Right atrium auricular region (tissue), 2 donors: ENCODE measurements around the gene FOXP1. TPM values are rescaled to one million over a fixed set of nuclear protein-coding genes. Genes with fewer than 3 reads are reported as not detected.

Source experiments
- DNase-seq: peaks from one replicate; pipeline ENCODE4 v3.0.0-alpha.2; 2019; ENCODE audit warnings: low spot score
- H3K27ac ChIP-seq, 2 donors: fragments of 200-600 bp; sonication (generic); 1 replicate in 1 of 2; 2 replicates in 1 of 2; pipeline ENCODE4 v1.5.1; 2016 to 2019
- H3K27me3 ChIP-seq, 2 donors: fragments of 200-600 bp; sonication (generic); one replicate each; pipeline versions ENCODE4 v1.5.1 to v1.6.0; 2017 to 2019
- H3K36me3 ChIP-seq: fragments of 200-600 bp; sonication (generic); one replicate; pipeline ENCODE4 v1.5.1; 2016
- H3K4me1 ChIP-seq, 2 donors: fragments of 200-600 bp; sonication (generic); one replicate each; pipeline versions ENCODE4 v1.5.1 to v1.6.0; 2017 to 2019
- H3K4me3 ChIP-seq, 2 donors: fragments of 200-600 bp; sonication (generic); 1 replicate in 1 of 2; 2 replicates in 1 of 2; pipeline ENCODE4 v1.5.1; 2017 to 2019; ENCODE audit warnings: mild to moderate bottlenecking in 1 of 2, moderate library complexity in 1 of 2
- H3K9me3 ChIP-seq, 2 donors: fragments of 200-600 bp; sonication (generic); one replicate each; pipeline ENCODE4 v1.5.1; 2019
- total RNA-seq, 2 donors: library from RNA; depleted of rRNA; stranded (reverse); fragments of >200 nt; gene quantifications; one replicate each; pipeline ENCODE4 v1.1.0, GENCODE V29; 2016
- TF ChIP-seq, protein P1 (sequence below), 2 donors: fragments of 200-600 bp; sonication (generic); IDR thresholded peaks; one replicate each; pipeline ENCODE4 v1.5.1; 2019; ENCODE audit warnings: antibody characterized with exemption in 2 of 2

The FOXP1 gene
- total RNA-seq, 2 donors from 2014 or later: 39.2 to 59.0 TPM

DNA sequence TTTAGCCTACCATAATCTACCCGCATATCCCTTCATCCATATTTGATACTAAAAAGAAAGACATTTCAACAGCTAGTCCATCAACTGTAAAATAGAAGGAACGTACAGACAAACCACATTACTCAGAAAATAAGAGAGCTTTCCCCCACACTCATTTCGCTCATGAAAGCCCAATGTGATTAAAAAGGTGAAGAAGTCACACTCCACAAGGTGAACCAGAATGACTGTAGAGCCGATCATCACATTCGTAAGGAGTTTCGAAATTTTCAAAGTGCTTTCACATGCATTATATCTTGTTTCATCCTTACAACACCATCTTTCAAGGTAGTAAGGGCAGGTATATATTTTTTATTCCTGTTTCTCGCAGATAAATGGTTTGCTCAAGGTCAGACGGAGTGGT, 225.3 kb downstream of the FOXP1 start:
- TF ChIP-seq, protein P1, sequence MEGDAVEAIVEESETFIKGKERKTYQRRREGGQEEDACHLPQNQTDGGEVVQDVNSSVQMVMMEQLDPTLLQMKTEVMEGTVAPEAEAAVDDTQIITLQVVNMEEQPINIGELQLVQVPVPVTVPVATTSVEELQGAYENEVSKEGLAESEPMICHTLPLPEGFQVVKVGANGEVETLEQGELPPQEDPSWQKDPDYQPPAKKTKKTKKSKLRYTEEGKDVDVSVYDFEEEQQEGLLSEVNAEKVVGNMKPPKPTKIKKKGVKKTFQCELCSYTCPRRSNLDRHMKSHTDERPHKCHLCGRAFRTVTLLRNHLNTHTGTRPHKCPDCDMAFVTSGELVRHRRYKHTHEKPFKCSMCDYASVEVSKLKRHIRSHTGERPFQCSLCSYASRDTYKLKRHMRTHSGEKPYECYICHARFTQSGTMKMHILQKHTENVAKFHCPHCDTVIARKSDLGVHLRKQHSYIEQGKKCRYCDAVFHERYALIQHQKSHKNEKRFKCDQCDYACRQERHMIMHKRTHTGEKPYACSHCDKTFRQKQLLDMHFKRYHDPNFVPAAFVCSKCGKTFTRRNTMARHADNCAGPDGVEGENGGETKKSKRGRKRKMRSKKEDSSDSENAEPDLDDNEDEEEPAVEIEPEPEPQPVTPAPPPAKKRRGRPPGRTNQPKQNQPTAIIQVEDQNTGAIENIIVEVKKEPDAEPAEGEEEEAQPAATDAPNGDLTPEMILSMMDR (IDR thresholded peaks at IDR 0.05): no peak
- H3K9me3 ChIP-seq: no peaks in the 10 kb centered on the region
- H3K4me1 ChIP-seq: peaks cover 0 to 12% of the 10 kb centered on the region in 2 donors
- no peak overlapping the region for H3K4me3 ChIP-seq
- no peaks in the 10 kb centered on the region for H3K36me3 ChIP-seq
- DNase-seq: no peak
- H3K27ac ChIP-seq: no peak overlapping the region
- no peaks in the 10 kb centered on the region for H3K27me3 ChIP-seq

DNA sequence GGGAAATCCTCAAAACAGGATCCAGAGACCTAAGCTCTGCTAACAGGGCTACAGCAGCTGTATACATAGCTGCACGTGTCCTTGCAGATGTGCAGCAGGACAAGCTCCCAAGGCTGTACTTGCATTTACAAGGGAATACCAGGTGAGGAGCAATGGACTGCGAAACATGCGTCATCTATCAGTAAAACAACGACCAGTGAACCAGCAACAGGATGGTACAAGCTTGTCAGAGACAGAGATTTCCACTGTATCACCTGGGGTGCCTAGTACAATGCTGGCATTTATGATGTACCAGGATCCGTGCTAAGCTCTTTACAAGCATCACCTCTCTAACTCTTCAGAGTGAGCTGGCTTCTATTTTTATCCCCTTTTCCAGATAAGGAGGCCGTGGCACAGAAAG, 227.3 kb downstream of the FOXP1 start:
- Histone ChIP-seq H3K4me3 (no peak overlapping the region), H3K4me1 (peaks cover 0 to 11% of the 10 kb centered on the region in 2 donors), H3K36me3 (no peaks in the 10 kb centered on the region), H3K9me3 (no peaks in the 10 kb centered on the region), H3K27ac (no peak overlapping the region), H3K27me3 (no peaks in the 10 kb centered on the region)
- TF ChIP-seq, protein P1 (IDR thresholded peaks at IDR 0.05): no peak
- DNase-seq: no peak

DNA sequence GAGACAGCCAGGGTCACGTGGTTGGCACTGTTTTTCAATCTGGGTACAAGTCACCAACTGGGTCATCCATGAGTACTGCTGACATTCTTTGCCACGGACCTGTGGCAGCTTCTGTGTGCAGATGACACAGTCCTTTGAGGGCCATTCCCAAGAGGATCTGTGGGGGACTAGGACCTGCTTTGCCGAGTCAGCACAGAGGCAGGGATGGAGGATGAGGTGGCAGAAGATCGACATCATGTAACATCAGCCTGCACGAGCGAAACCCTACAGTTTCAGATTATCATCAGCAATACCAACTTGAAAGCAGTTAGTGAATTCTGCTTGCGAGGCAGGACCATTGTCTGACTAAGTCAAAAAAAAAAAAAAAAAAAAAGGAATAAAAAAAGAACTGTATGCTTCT, 227.7 kb downstream of the FOXP1 start:
- no peak for DNase-seq
- no peak overlapping the region for H3K4me3 ChIP-seq
- TF ChIP-seq, protein P1 (IDR thresholded peaks at IDR 0.05): no peak
- H3K9me3 ChIP-seq: no peaks in the 10 kb centered on the region
- peaks cover 0 to 7% of the 10 kb centered on the region in 2 donors for H3K4me1 ChIP-seq
- H3K27me3 ChIP-seq: no peaks in the 10 kb centered on the region
- H3K27ac ChIP-seq: no peak overlapping the region
- H3K36me3 ChIP-seq: no peaks in the 10 kb centered on the region

DNA sequence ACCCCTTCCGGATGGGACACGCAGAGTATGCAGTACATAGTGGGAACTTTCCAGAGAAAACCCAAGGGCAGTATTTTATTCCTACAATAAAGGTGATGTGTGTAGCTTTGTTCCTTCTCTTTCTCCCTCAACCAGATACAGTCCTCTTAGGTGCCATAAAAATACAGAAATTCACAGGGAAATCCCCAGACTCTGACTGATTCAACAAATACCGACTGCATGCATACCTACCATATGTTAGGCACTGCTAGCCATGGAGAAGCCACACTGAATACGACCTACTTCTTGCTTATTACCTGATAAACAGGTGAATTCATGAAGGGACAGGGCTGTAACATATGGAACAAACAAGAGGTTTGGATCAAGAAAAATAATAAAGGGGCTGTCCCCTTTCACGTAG, 228.5 kb downstream of the FOXP1 start:
- no peaks in the 10 kb centered on the region for H3K27me3 ChIP-seq
- no peaks in the 10 kb centered on the region for H3K36me3 ChIP-seq
- H3K4me1 ChIP-seq: peaks cover 0 to 6% of the 10 kb centered on the region in 2 donors
- no peak overlapping the region for H3K27ac ChIP-seq
- no peaks in the 10 kb centered on the region for H3K9me3 ChIP-seq
- TF ChIP-seq, protein P1 (IDR thresholded peaks at IDR 0.05): no peak
- H3K4me3 ChIP-seq: no peak overlapping the region
- DNase-seq: no peak

DNA sequence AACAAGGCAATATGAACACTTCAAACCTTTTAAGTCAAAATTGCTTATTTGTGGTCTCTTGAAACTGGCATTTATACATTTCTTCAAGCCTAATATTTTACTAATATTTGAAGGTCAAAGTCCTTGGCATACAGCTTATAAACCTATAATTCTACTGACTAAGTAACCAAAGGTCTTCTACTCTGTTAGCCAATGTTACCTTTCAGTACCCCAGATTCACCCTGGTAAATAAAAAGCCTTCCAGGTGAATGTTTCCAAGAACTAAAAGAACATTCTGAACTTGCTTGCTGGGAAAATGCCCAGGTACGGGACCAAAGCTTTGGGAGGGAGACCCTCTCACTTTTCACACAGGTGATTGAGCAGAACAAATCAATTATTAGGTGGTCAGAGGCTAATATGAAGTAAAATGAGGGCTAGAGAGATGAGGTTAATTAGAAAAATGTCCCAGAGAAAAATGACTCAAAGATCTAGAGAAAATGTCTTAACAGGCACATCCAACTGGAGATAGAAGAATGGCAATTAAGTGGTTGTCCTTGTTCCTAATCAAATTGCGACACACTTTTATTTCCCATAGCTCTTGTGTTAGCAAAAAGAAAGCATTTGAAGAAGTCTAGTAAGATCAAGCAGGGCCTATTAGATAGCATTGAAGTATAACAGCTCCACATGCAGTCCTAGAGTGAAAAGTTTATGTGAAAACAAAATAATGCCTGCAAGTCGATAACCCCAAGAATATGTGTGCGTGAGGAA, 232.0 kb downstream of the FOXP1 start:
- no peak overlapping the region for H3K27ac ChIP-seq

More for the DNA sequence above, 232.0 kb downstream of the FOXP1 start:
- no peaks in the 10 kb centered on the region for H3K9me3 ChIP-seq
- no peak overlapping the region for H3K4me3 ChIP-seq
- H3K4me1 ChIP-seq: peaks cover 0 to 4% of the 10 kb centered on the region in 2 donors
- H3K36me3 ChIP-seq: no peaks in the 10 kb centered on the region
- H3K27me3 ChIP-seq: no peaks in the 10 kb centered on the region
- TF ChIP-seq, protein P1 (IDR thresholded peaks at IDR 0.05): no peak
- DNase-seq: no peak
